ENCODE measurements around the gene FAM135A. TPM values are rescaled to one million over a fixed set of nuclear protein-coding genes. Genes with fewer than 3 reads are reported as not detected.
A peak's percentile ranks its signal among the peaks of the same experiment; 100 is the strongest.
"Not testable (repeated sequence)": the region's sequence is repeated elsewhere in the genome, so short reads cannot be mapped to it uniquely, and the experiment has no call there.

FAM135A gene
- total RNA-seq, 2 experiments from 2014 or later = 8.2 to 9.4 TPM

GRCh38 chr6:70549327-70549726, 136.0 kb downstream of the FAM135A start:
- intact Hi-C loops (cut with micrococcal nuclease) = loop anchor here (5.0 kb wide), 1 partner anchor 138 kb away; no protein-coding TSS in a partner anchor
- Mint-ChIP-seq H3K4me3 (no peak overlapping the region), H3K9me3 (no peaks in the 10 kb centered on the region), H3K27ac (no peak overlapping the region), H3K4me1 (ENCODE audit: low read depth) (no peaks in the 10 kb centered on the region), H3K27me3 (no peaks in the 10 kb centered on the region), H3K36me3 (ENCODE audit: low read depth) (no peaks in the 10 kb centered on the region)
- CTCF ChIA-PET = interaction anchor here (1.4 kb wide), 1 partner anchor 335 kb away, joined by 5 read pairs; no protein-coding TSS in a partner anchor
- no peak for ATAC-seq
- no peak for DNase-seq
- POLR2A ChIA-PET = no interaction called here
- TF ChIP-seq CTCF (IDR thresholded peaks at IDR 0.05) = no peak

- POLR2A ChIA-PET = no interaction called here
- Mint-ChIP-seq H3K27ac (no peak overlapping the region), H3K4me1 (ENCODE audit: low read depth) (no peaks in the 10 kb centered on the region), H3K27me3 (no peaks in the 10 kb centered on the region), H3K36me3 (ENCODE audit: low read depth) (no peaks in the 10 kb centered on the region), H3K9me3 (no peaks in the 10 kb centered on the region), H3K4me3 (no peak overlapping the region)
- no peak for TF ChIP-seq CTCF (IDR thresholded peaks at IDR 0.05)
- intact Hi-C loops (cut with micrococcal nuclease) = no loop called here
- no peak for ATAC-seq
- CTCF ChIA-PET = interaction anchor here (1.4 to 1.7 kb wide), 2 partner anchors 17 to 333 kb away, joined by 4 to 7 read pairs; no protein-coding TSS in a partner anchor
- DNase-seq = no peak
These were observed 138.3 kb downstream of the FAM135A start for GRCh38 chr6:70551566-70551965.

- POLR2A ChIA-PET; H3K4me3 Mint-ChIP-seq; H3K27me3 Mint-ChIP-seq; ATAC-seq; H3K9me3 Mint-ChIP-seq; H3K27ac Mint-ChIP-seq; DNase-seq; H3K4me1 Mint-ChIP-seq (ENCODE audit: low read depth); intact Hi-C loops (cut with micrococcal nuclease); H3K36me3 Mint-ChIP-seq (ENCODE audit: low read depth); CTCF ChIA-PET: not testable (repeated sequence)
These were observed 139.1 kb downstream of the FAM135A start for GRCh38 chr6:70552286-70552940.

- POLR2A ChIA-PET = no interaction called here
- intact Hi-C loops (cut with micrococcal nuclease) = no loop called here
- peaks cover 2% of the 10 kb centered on the region for H3K36me3 Mint-ChIP-seq (ENCODE audit: low read depth)
- H3K4me1 Mint-ChIP-seq (ENCODE audit: low read depth) = peaks cover 10% of the 10 kb centered on the region
- no peak overlapping the region for H3K4me3 Mint-ChIP-seq
- H3K27ac Mint-ChIP-seq = no peak overlapping the region
- H3K9me3 Mint-ChIP-seq = no peaks in the 10 kb centered on the region
- no peak for DNase-seq
- CTCF ChIA-PET = no interaction called here
- no peaks in the 10 kb centered on the region for H3K27me3 Mint-ChIP-seq
- no peak for ATAC-seq
- TF ChIP-seq CTCF (IDR thresholded peaks at IDR 0.05) = no peak
These were observed 139.7 kb downstream of the FAM135A start for GRCh38 chr6:70552974-70553373.

- no peak for TF ChIP-seq CTCF (IDR thresholded peaks at IDR 0.05)
- ChIA-PET POLR2A (interaction anchor here (1.2 to 1.6 kb wide), 2 partner anchors 8 to 110 kb away, joined by 4 to 6 read pairs; partner anchors contain the start of genes SDHAF4 and SMAP1), CTCF (interaction anchor here (0.7 to 2.2 kb wide), 4 partner anchors 10 to 188 kb away, joined by 3 to 8 read pairs (median 3); no protein-coding TSS in a partner anchor)
- ATAC-seq = peak; percentile 72
- no peaks in the 10 kb centered on the region for H3K27me3 Mint-ChIP-seq
- no peak overlapping the region for H3K4me3 Mint-ChIP-seq
- H3K9me3 Mint-ChIP-seq = no peaks in the 10 kb centered on the region
- intact Hi-C loops (cut with micrococcal nuclease) = no loop called here
- DNase-seq = no peak
- H3K36me3 Mint-ChIP-seq (ENCODE audit: low read depth) = peaks cover 2% of the 10 kb centered on the region
- peaks cover 17% of the 10 kb centered on the region for H3K4me1 Mint-ChIP-seq (ENCODE audit: low read depth)
- H3K27ac Mint-ChIP-seq = peak overlapping the region; percentile 63
These were observed 144.7 kb downstream of the FAM135A start for GRCh38 chr6:70557998-70558397.

GRCh38 chr6:70562401-70562800, 149.1 kb downstream of the FAM135A start:
- H3K27ac Mint-ChIP-seq; ATAC-seq; CTCF ChIA-PET; H3K4me3 Mint-ChIP-seq; H3K27me3 Mint-ChIP-seq; H3K9me3 Mint-ChIP-seq; intact Hi-C loops (cut with micrococcal nuclease); DNase-seq; H3K36me3 Mint-ChIP-seq (ENCODE audit: low read depth); POLR2A ChIA-PET: not testable (repeated sequence)
- peaks cover 20% of the 10 kb centered on the region for H3K4me1 Mint-ChIP-seq (ENCODE audit: low read depth)
